Thymus (tissue), 11 donors: Measurements from ENCODE around the gene RANBP17. TPM values are rescaled to one million over a fixed set of nuclear protein-coding genes. Genes with fewer than 3 reads are reported as not detected.

Experiments
- DNase-seq, 9 donors: peaks; one replicate each; pipeline ENCODE4 v3.0.0-alpha.2; 2013; ENCODE audit warnings: low spot score in 9 of 9, low read depth in 6 of 9, missing footprints in 1 of 9
- H3K27ac ChIP-seq, 2 donors: one replicate each; pipeline ENCODE4 v1.5.1; 2013; ENCODE audit warnings: control low read depth in 1 of 2, low read depth in 1 of 2, low read length in 1 of 2, mild to moderate bottlenecking in 1 of 2, moderate library complexity in 1 of 2
- H3K27me3 ChIP-seq, 2 donors: one replicate each; pipeline ENCODE4 v1.5.1; 2013; ENCODE audit warnings: low read length in 1 of 2; ENCODE audit not compliant: control insufficient read depth in 2 of 2, insufficient read depth in 1 of 2
- H3K36me3 ChIP-seq, 2 donors: one replicate each; pipeline ENCODE4 v1.5.1; 2013; ENCODE audit warnings: low read length in 1 of 2, mild to moderate bottlenecking in 1 of 2, moderate library complexity in 1 of 2; ENCODE audit not compliant: control insufficient read depth in 2 of 2, insufficient read depth in 2 of 2
- H3K4me1 ChIP-seq, 2 donors: one replicate each; pipeline ENCODE4 v1.5.1; 2013; ENCODE audit warnings: low read length in 2 of 2; ENCODE audit not compliant: control insufficient read depth in 2 of 2, insufficient read depth in 2 of 2
- H3K4me3 ChIP-seq, 2 donors: one replicate each; pipeline ENCODE4 v1.5.1; 2013; ENCODE audit warnings: low read length in 2 of 2, control low read depth in 1 of 2, mild to moderate bottlenecking in 1 of 2
- H3K9me3 ChIP-seq, 2 donors: one replicate each; pipeline ENCODE4 v1.5.1; 2013; ENCODE audit warnings: low read length in 1 of 2, mild to moderate bottlenecking in 1 of 2; ENCODE audit not compliant: control insufficient read depth in 2 of 2, insufficient read depth in 1 of 2
- WGBS: extraction: QIAGEN DNeasy Blood & Tissue Kit; methylation state at CpG from one replicate; pipeline ENCODE4 v1.1.7; 2013; 5-methylcytosine and 5-hydroxymethylcytosine counted together
- polyA plus RNA-seq: library from polyadenylated mRNA; stranded (reverse); fragments of 200-250 nt; gene quantifications from one replicate; pipeline ENCODE4 v1.2.3, GENCODE V29; 2013
- total RNA-seq: library from RNA; stranded (reverse); fragments of 120-200 nt; gene quantifications from one replicate; pipeline ENCODE4 v1.2.4, GENCODE V29; 2013
- donor health status: healthy.

Gene RANBP17
- total and polyA plus RNA-seq, 2 donors, result 2.1 to 6.8 TPM

GRCh38 chr5:171188016-171188415 lies 326.2 kb downstream of the RANBP17 start:
- Histone ChIP-seq H3K36me3 (no peaks in the 10 kb centered on the region), H3K27me3 (no peaks in the 10 kb centered on the region), H3K4me1 (no peaks in the 10 kb centered on the region), H3K9me3 (no peaks in the 10 kb centered on the region), H3K4me3 (no peak overlapping the region), H3K27ac (no peak overlapping the region)
- DNase-seq, result no peak
- 89% methylated on average over 4 of the region's 4 CpGs for WGBS

GRCh38 chr5:171189442-171189841 lies 327.6 kb downstream of the RANBP17 start:
- H3K27me3 ChIP-seq, result no peaks in the 10 kb centered on the region
- H3K36me3 ChIP-seq, result no peaks in the 10 kb centered on the region
- no peak overlapping the region for H3K27ac ChIP-seq
- H3K9me3 ChIP-seq, result no peaks in the 10 kb centered on the region
- H3K4me3 ChIP-seq, result no peak overlapping the region
- 95% methylated on average over 4 of the region's 4 CpGs for WGBS
- no peaks in the 10 kb centered on the region for H3K4me1 ChIP-seq
- no peak for DNase-seq

GRCh38 chr5:171192111-171192510 lies 330.3 kb downstream of the RANBP17 start:
- Histone ChIP-seq H3K27ac (no peak overlapping the region), H3K4me1 (no peaks in the 10 kb centered on the region), H3K9me3 (no peaks in the 10 kb centered on the region), H3K4me3 (no peak overlapping the region), H3K36me3 (no peaks in the 10 kb centered on the region), H3K27me3 (no peaks in the 10 kb centered on the region)
- no peak for DNase-seq
- WGBS, result 97% methylated on average over 1 of the region's 1 CpG

GRCh38 chr5:171201310-171201709 lies 339.5 kb downstream of the RANBP17 start:
- H3K27me3 ChIP-seq, result no peaks in the 10 kb centered on the region
- H3K4me1 ChIP-seq, result no peaks in the 10 kb centered on the region
- no peaks in the 10 kb centered on the region for H3K9me3 ChIP-seq
- WGBS, result 96% methylated on average over 6 of the region's 6 CpGs
- no peak overlapping the region for H3K27ac ChIP-seq
- DNase-seq, result no peak
- no peaks in the 10 kb centered on the region for H3K36me3 ChIP-seq
- no peak overlapping the region for H3K4me3 ChIP-seq

- no peak overlapping the region for H3K4me3 ChIP-seq
- H3K36me3 ChIP-seq, result no peaks in the 10 kb centered on the region
- no peaks in the 10 kb centered on the region for H3K9me3 ChIP-seq
- WGBS, result 96% methylated on average over 8 of the region's 8 CpGs
- no peak for DNase-seq
- no peaks in the 10 kb centered on the region for H3K27me3 ChIP-seq
- no peaks in the 10 kb centered on the region for H3K4me1 ChIP-seq
- no peak overlapping the region for H3K27ac ChIP-seq
These were observed 343.6 kb downstream of the RANBP17 start for GRCh38 chr5:171205375-171205774.

GRCh38 chr5:171207256-171207847 lies 345.5 kb downstream of the RANBP17 start:
- no peak overlapping the region for H3K27ac ChIP-seq
- DNase-seq, result peak in 8 of 9 donors; percentile 4 to 62 (median 16)
- H3K4me1 ChIP-seq, result no peaks in the 10 kb centered on the region
- H3K27me3 ChIP-seq, result no peaks in the 10 kb centered on the region
- no peaks in the 10 kb centered on the region for H3K9me3 ChIP-seq
- H3K36me3 ChIP-seq, result no peaks in the 10 kb centered on the region
- WGBS, result 37% methylated on average over 6 of the region's 6 CpGs
- no peak overlapping the region for H3K4me3 ChIP-seq

- H3K36me3 ChIP-seq, result no peaks in the 10 kb centered on the region
- 97% methylated on average over 2 of the region's 2 CpGs for WGBS
These were observed 360.1 kb downstream of the RANBP17 start for GRCh38 chr5:171221916-171222315.

GRCh38 chr5:171223927-171224326 lies 362.1 kb downstream of the RANBP17 start:
- no peak for DNase-seq
- Histone ChIP-seq H3K36me3 (no peaks in the 10 kb centered on the region), H3K9me3 (no peaks in the 10 kb centered on the region), H3K4me3 (no peak overlapping the region), H3K27me3 (no peaks in the 10 kb centered on the region), H3K27ac (no peak overlapping the region), H3K4me1 (no peaks in the 10 kb centered on the region)
- WGBS, result 98% methylated on average over 1 of the region's 1 CpG

More at GRCh38 chr5:171221916-171222315, 360.1 kb downstream of the RANBP17 start:
- H3K27me3 ChIP-seq, result no peaks in the 10 kb centered on the region
- no peak for DNase-seq
- no peaks in the 10 kb centered on the region for H3K9me3 ChIP-seq
- no peak overlapping the region for H3K27ac ChIP-seq
- no peak overlapping the region for H3K4me3 ChIP-seq
- no peaks in the 10 kb centered on the region for H3K4me1 ChIP-seq

GRCh38 chr5:171226096-171226754 lies 364.4 kb downstream of the RANBP17 start:
- no peak overlapping the region for H3K27ac ChIP-seq
- no peaks in the 10 kb centered on the region for H3K36me3 ChIP-seq
- no peak for DNase-seq
- no peaks in the 10 kb centered on the region for H3K9me3 ChIP-seq
- H3K4me1 ChIP-seq, result no peaks in the 10 kb centered on the region
- WGBS, result 95% methylated on average over 5 of the region's 5 CpGs
- no peaks in the 10 kb centered on the region for H3K27me3 ChIP-seq
- H3K4me3 ChIP-seq, result no peak overlapping the region
